ENCODE measurements around the gene SLC26A8. TPM values are rescaled to one million over a fixed set of nuclear protein-coding genes. Genes with fewer than 3 reads are reported as not detected.

Gene SLC26A8
- total RNA-seq, 4 donors from 2014 or later, result 0.30 to 1.1 TPM; not detected in 2

GRCh38 chr6:35897486-35897885, 127.0 kb downstream of the SLC26A8 start:
- 96% methylated on average over 4 of the region's 4 CpGs for WGBS, 2 donors
- DNase-seq (ENCODE audit: low spot score in 2 of 2), result no peak
- TF ChIP-seq EP300 (IDR thresholded peaks at IDR 0.05), result no peak
- TF ChIP-seq CTCF (IDR thresholded peaks at IDR 0.05), result no peak
- no peak for TF ChIP-seq POLR2A (IDR thresholded peaks at IDR 0.05)
- Histone ChIP-seq H3K9me3 (no peaks in the 10 kb centered on the region), H3K4me1 (no peaks in the 10 kb centered on the region), H3K27ac (no peak overlapping the region), H3K27me3 (no peaks in the 10 kb centered on the region), H3K4me3 (no peak overlapping the region), H3K36me3 (peaks cover 0 to 15% (median 0%) of the 10 kb centered on the region in 3 donors)

- Histone ChIP-seq H3K4me1 (no peaks in the 10 kb centered on the region), H3K36me3 (peaks cover 0 to 15% (median 0%) of the 10 kb centered on the region in 3 donors)
- 91 to 96% methylated on average over 3 of the region's 3 CpGs for WGBS, 2 donors
Measured at GRCh38 chr6:35897036-35897435, 127.4 kb downstream of the SLC26A8 start.

GRCh38 chr6:35896228-35896627, 128.2 kb downstream of the SLC26A8 start:
- peaks cover 0 to 15% (median 0%) of the 10 kb centered on the region in 3 donors for H3K36me3 ChIP-seq
- TF ChIP-seq POLR2A (IDR thresholded peaks at IDR 0.05) (no peak), CTCF (IDR thresholded peaks at IDR 0.05) (no peak)
- no peaks in the 10 kb centered on the region for H3K27me3 ChIP-seq
- no peak overlapping the region for H3K27ac ChIP-seq
- no peak for DNase-seq (ENCODE audit: low spot score in 2 of 2)
- H3K4me1 ChIP-seq, result no peaks in the 10 kb centered on the region
- WGBS, 2 donors, result 93 to 98% methylated on average over 1 of the region's 1 CpG
- no peaks in the 10 kb centered on the region for H3K9me3 ChIP-seq
- no peak overlapping the region for H3K4me3 ChIP-seq

More at GRCh38 chr6:35897036-35897435, 127.4 kb downstream of the SLC26A8 start:
- Histone ChIP-seq H3K27ac (no peak overlapping the region), H3K4me3 (no peak overlapping the region), H3K27me3 (no peaks in the 10 kb centered on the region), H3K9me3 (no peaks in the 10 kb centered on the region)
- no peak for DNase-seq (ENCODE audit: low spot score in 2 of 2)
- no peak for TF ChIP-seq EP300 (IDR thresholded peaks at IDR 0.05)
- no peak for TF ChIP-seq CTCF (IDR thresholded peaks at IDR 0.05)
- TF ChIP-seq POLR2A (IDR thresholded peaks at IDR 0.05), result no peak

GRCh38 chr6:35895560-35895959, 128.9 kb downstream of the SLC26A8 start:
- WGBS, 2 donors, result 89 to 91% methylated on average over 3 of the region's 3 CpGs
- Histone ChIP-seq H3K4me1 (no peaks in the 10 kb centered on the region), H3K27ac (no peak overlapping the region), H3K4me3 (no peak overlapping the region), H3K27me3 (no peaks in the 10 kb centered on the region), H3K36me3 (peaks cover 0 to 12% (median 0%) of the 10 kb centered on the region in 3 donors), H3K9me3 (no peaks in the 10 kb centered on the region)
- TF ChIP-seq CTCF (IDR thresholded peaks at IDR 0.05) (no peak), EP300 (IDR thresholded peaks at IDR 0.05) (no peak), POLR2A (IDR thresholded peaks at IDR 0.05) (no peak)
- DNase-seq (ENCODE audit: low spot score in 2 of 2), result no peak

GRCh38 chr6:35894776-35895175, 129.7 kb downstream of the SLC26A8 start:
- no peak for TF ChIP-seq POLR2A (IDR thresholded peaks at IDR 0.05)
- no peak for TF ChIP-seq CTCF (IDR thresholded peaks at IDR 0.05)
- no peak for TF ChIP-seq EP300 (IDR thresholded peaks at IDR 0.05)

More at GRCh38 chr6:35894776-35895175, 129.7 kb downstream of the SLC26A8 start:
- H3K27me3 ChIP-seq, result no peaks in the 10 kb centered on the region
- no peak for DNase-seq (ENCODE audit: low spot score in 2 of 2)
- H3K9me3 ChIP-seq, result no peaks in the 10 kb centered on the region
- H3K4me3 ChIP-seq, result no peak overlapping the region
- H3K27ac ChIP-seq, result no peak overlapping the region
- H3K4me1 ChIP-seq, result no peaks in the 10 kb centered on the region
- 81 to 82% methylated on average over 2 of the region's 2 CpGs for WGBS, 2 donors
- H3K36me3 ChIP-seq, result peaks cover 0 to 8% (median 0%) of the 10 kb centered on the region in 3 donors

Other genes with a start within 250 kb of the SLC26A8 start
- not detected for gene CLPSL2, start 248.0 kb downstream of the SLC26A8 start, total RNA-seq
- not detected for gene CLPSL1, start 243.6 kb downstream of the SLC26A8 start, total RNA-seq
- gene CLPS, start 227.3 kb downstream of the SLC26A8 start, total RNA-seq, result 10 to 100 TPM in 3 of 4 donors, 1 to 10 TPM in 1; 3.9 to 32.7 (median 13.0) TPM
- not detected for gene LHFPL5, start 219.3 kb downstream of the SLC26A8 start, total RNA-seq
- gene SRPK1, start 103.5 kb downstream of the SLC26A8 start, total RNA-seq, result 10 to 100 TPM; 23.2 to 48.0 (median 40.2) TPM
- gene MAPK14, start 3.2 kb upstream of the SLC26A8 start, total RNA-seq, result 10 to 100 TPM; 73.5 to 88.1 (median 83.2) TPM
- gene MAPK13, start 105.9 kb upstream of the SLC26A8 start, total RNA-seq, result 10 to 100 TPM in 2 of 4 donors, 1 to 10 TPM in 2; 2.7 to 11.7 (median 7.2) TPM
- gene BRPF3, start 172.1 kb upstream of the SLC26A8 start, total RNA-seq, result 10 to 100 TPM; 18.4 to 32.7 (median 23.9) TPM
- under 1 TPM in 2 of 4 donors, not detected in 2; 0.21 to 0.30 TPM for gene PNPLA1, start 245.4 kb upstream of the SLC26A8 start, total RNA-seq

Data from tibial nerve (tissue), 4 donors.